Ovary (tissue), 9 donors: Measurements from ENCODE around the gene ADPRM. TPM values are rescaled to one million over a fixed set of nuclear protein-coding genes. Genes with fewer than 3 reads are reported as not detected.

ENCODE experiments used
- DNase-seq, 5 donors: peaks; one replicate each; pipeline ENCODE4 v3.0.0-alpha.2; 2019 to 2020
- H3K27ac ChIP-seq, 2 donors: fragments of 200-600 bp; one replicate each; pipeline versions ENCODE4 v1.5.1 to v1.8.0; 2019 to 2022
- H3K27me3 ChIP-seq: fragments of 200-600 bp; one replicate; pipeline ENCODE4 v1.8.0; 2022
- H3K36me3 ChIP-seq: fragments of 200-600 bp; sonication (generic); one replicate; pipeline ENCODE4 v1.5.1; 2019
- H3K4me1 ChIP-seq: one replicate; pipeline ENCODE4 v1.8.1; 2013; ENCODE audit warnings: mild to moderate bottlenecking, moderate library complexity; ENCODE audit not compliant: insufficient read depth
- H3K4me3 ChIP-seq: fragments of 200-600 bp; sonication (generic); one replicate; pipeline ENCODE4 v1.5.1; 2017
- H3K9me3 ChIP-seq, 2 donors: fragments of 200-600 bp in 1 of 2; sonication (generic) in 1 of 2; one replicate each; pipeline versions ENCODE4 v1.5.1 to v1.8.1; 2013 to 2019; ENCODE audit warnings: mild to moderate bottlenecking in 1 of 2, moderate library complexity in 1 of 2
- CTCF ChIP-seq, 3 donors: fragments of 450-650 bp in 2 of 3; fragments of 200-600 bp in 1 of 3; IDR thresholded peaks; one replicate each; pipeline versions ENCODE4 v1.5.1 to v1.8.0; 2016 to 2022; ENCODE audit warnings: antibody characterized with exemption in 3 of 3, mild to moderate bottlenecking in 1 of 3
- EP300 ChIP-seq: sonication (generic); formaldehyde crosslinking; IDR thresholded peaks from one replicate; pipeline ENCODE4 v1.6.1; 2017; ENCODE audit warnings: antibody characterized with exemption
- POLR2A ChIP-seq: fragments of 450-650 bp; IDR thresholded peaks from one replicate; pipeline ENCODE4 v1.6.1; 2017; ENCODE audit warnings: antibody characterized with exemption, mild to moderate bottlenecking, moderate library complexity
- WGBS, 3 donors: extraction: QIAGEN DNeasy Blood & Tissue Kit in 1 of 3; methylation state at CpG; one replicate each; pipeline versions ENCODE4 v1.1.5 to v1.1.7; 2013 to 2017; 5-methylcytosine and 5-hydroxymethylcytosine counted together
- intact Hi-C, 4 donors: fragments of 100-400 bp; cut with DNase I; formaldehyde crosslinking; loops; one replicate each; pipeline versions ENCODE4 v1.11.0 to v1.15.1; 2022 to 2023
- polyA plus RNA-seq, 2 donors: library from polyadenylated mRNA; stranded (reverse); fragments of 200-250 nt in 1 of 2; fragments of 350-450 nt in 1 of 2; fragmentation: Illumina TruSeq in 1 of 2; extraction: RNeasy Lipid Tissue Mini Kit (QIAGEN cat#74804) in 1 of 2; gene quantifications; one replicate each; pipeline ENCODE4 v1.2.3, GENCODE V29; 2013 to 2014
- total RNA-seq, 7 donors: library from RNA; depleted of rRNA in 2 of 7; stranded (reverse); fragments of >200 nt in 2 of 7; fragmentation: NEBNext Ultra II Directional in 3 of 7; extraction: Animal tissue kit (Norgen Biotek cat#: 25700) in 3 of 7; gene quantifications; one replicate each; pipeline versions ENCODE4 v1.1.0 to v1.2.4, GENCODE V29; 2016 to 2023
- donor health status: DM: no; HTN: no; CAD: no; lungs with moderate emphysema.
- donor health status: DM: no; HTN: no; CAD: no.
- donor health status: Bipolar disorder and iron deficiency.
- donor health status: DM: yes; HTN: yes; CAD: no.
- donor health status: DM: no; HTN: no; CAD: no.
- donor health status: DM: yes; HTN: yes; CAD: no.

Gene ADPRM
- total and polyA plus RNA-seq, 9 donors: 12.4 to 21.6 (median 15.3) TPM

DNA sequence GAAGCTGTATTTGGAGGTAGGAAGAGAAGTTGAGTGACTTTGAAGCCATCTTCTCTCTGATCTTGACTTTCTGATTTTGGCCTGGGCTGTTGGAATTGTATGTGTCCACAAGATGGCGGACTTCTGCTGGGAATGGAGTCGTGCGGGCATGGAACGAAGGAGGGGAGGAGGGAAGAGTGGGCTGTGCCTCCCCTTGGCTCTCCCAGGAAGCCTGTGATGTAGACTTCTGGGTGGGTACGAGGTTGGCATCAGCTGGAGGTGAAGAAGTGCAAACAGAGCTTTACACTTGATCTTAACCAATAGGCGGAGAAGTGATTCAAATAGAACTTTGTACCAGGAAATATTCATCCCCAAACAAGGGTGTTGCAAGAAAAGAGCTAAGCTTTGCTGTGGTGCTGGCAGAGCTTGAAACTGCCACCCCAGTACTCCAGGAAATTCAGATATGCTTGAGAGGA is 39.8 kb downstream of the ADPRM start:
- peaks cover 1% of the 10 kb centered on the region for H3K4me1 ChIP-seq
- WGBS, 3 donors: 14% methylated on average over 6 of the region's 6 CpGs
- H3K4me3 ChIP-seq: no peak overlapping the region
- H3K27ac ChIP-seq: no peak overlapping the region
- H3K27me3 ChIP-seq: no peaks in the 10 kb centered on the region
- no peaks in the 10 kb centered on the region for H3K9me3 ChIP-seq
- TF ChIP-seq CTCF (IDR thresholded peaks at IDR 0.05) (peak; percentile 61 to 67 (median 61)), POLR2A (no peak)
- H3K36me3 ChIP-seq: no peaks in the 10 kb centered on the region
- intact Hi-C loops: loop anchor here in 3 of 4 donors (2.0 to 5.0 kb wide), 3 partner anchors 105 to 115 kb away; no protein-coding TSS in a partner anchor
- peak; percentile 44 to 72 (median 61) for DNase-seq

- TF ChIP-seq EP300 (no peak), CTCF (IDR thresholded peaks at IDR 0.05) (no peak), POLR2A (no peak)
- Histone ChIP-seq H3K36me3 (no peaks in the 10 kb centered on the region), H3K9me3 (no peaks in the 10 kb centered on the region), H3K4me3 (no peak overlapping the region), H3K4me1 (peaks cover 1% of the 10 kb centered on the region), H3K27ac (no peak overlapping the region), H3K27me3 (no peaks in the 10 kb centered on the region)
- DNase-seq: no peak
- 70 to 80% (median 74%) methylated on average over 3 of the region's 3 CpGs for WGBS, 3 donors
- intact Hi-C loops: loop anchor here (2.0 to 5.0 kb wide), 3 partner anchors 105 to 115 kb away; no protein-coding TSS in a partner anchor
Observed at GRCh38 chr17:10737736-10738135, 40.3 kb downstream of the ADPRM start.

GRCh38 chr17:10738521-10739258 is 41.3 kb downstream of the ADPRM start:
- H3K36me3 ChIP-seq: no peaks in the 10 kb centered on the region
- TF ChIP-seq EP300 (no peak), POLR2A (no peak)
- no peak overlapping the region for H3K27ac ChIP-seq
- H3K4me3 ChIP-seq: no peak overlapping the region
- 28 to 40% (median 29%) methylated on average over 5 of the region's 5 CpGs for WGBS, 3 donors
- H3K9me3 ChIP-seq: no peaks in the 10 kb centered on the region
- no peaks in the 10 kb centered on the region for H3K27me3 ChIP-seq
- intact Hi-C loops: loop anchor here in 3 of 4 donors (2.0 to 5.0 kb wide), 3 partner anchors 104 to 114 kb away; no protein-coding TSS in a partner anchor
- no peak for DNase-seq
- peaks cover 1% of the 10 kb centered on the region for H3K4me1 ChIP-seq

DNA sequence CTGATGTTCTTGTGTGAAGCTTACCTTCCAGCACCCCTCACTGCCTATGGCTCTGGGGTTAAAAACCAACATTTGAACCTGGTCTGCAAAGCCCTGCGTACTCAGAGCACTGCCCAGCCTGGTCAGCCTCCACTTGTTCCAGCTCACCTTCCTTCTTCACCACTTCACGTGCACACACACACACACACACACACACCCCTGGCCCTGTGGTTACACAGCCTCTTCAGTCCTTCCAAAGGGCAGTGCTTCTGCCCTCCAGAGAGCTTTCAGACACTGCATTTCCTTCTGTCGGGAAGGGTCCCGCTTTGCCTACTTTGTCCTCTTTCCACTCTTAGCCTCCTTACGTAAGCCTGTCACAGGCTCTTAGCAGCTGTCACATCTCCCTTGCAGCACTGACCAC is 42.0 kb downstream of the ADPRM start:
- intact Hi-C loops: loop anchor here in 3 of 4 donors (2.0 to 5.0 kb wide), 3 partner anchors 103 to 113 kb away; no protein-coding TSS in a partner anchor
- WGBS, 3 donors: 74 to 89% (median 81%) methylated on average over 5 of the region's 5 CpGs
- no peak for DNase-seq

More for the DNA sequence above, 42.0 kb downstream of the ADPRM start:
- Histone ChIP-seq H3K4me1 (peaks cover 1% of the 10 kb centered on the region), H3K4me3 (no peak overlapping the region), H3K9me3 (no peaks in the 10 kb centered on the region), H3K36me3 (no peaks in the 10 kb centered on the region), H3K27me3 (no peaks in the 10 kb centered on the region), H3K27ac (no peak overlapping the region)
- TF ChIP-seq POLR2A (no peak), CTCF (IDR thresholded peaks at IDR 0.05) (no peak), EP300 (no peak)
